GM10248 (cell line): ENCODE data around the gene PACSIN1.

Experiments used
- CTCF ChIA-PET: fragments of 300-600 bp; sonication (Branson Sonifier 250); formaldehyde crosslinking; extraction: SDS; loops from one replicate; lab custom pipeline; 2021; ENCODE audit warnings: antibody characterized with exemption; lab: Yijun Ruan, JAX
- POLR2A ChIA-PET: fragments of 350-650 bp; sonication (Branson Sonifier 250); formaldehyde crosslinking; extraction: SDS; loops from one replicate; lab custom pipeline; 2020; ENCODE audit warnings: antibody characterized with exemption; lab: Yijun Ruan, JAX
- DNase-seq: peaks from one replicate; pipeline ENCODE4 v3.0.0; 2012; ENCODE audit errors: extremely low spot score
- CTCF ChIP-seq: IDR thresholded peaks from 2 replicates; pipeline ENCODE4 v1.5.1; 2012; ENCODE audit warnings: mild to moderate bottlenecking, low read depth; ENCODE audit errors: extremely low read depth, missing control alignments, control extremely low read depth

The PACSIN1 gene

GRCh38 chr6:34524971-34525370 lies 59.1 kb downstream of the PACSIN1 start:
- TF ChIP-seq CTCF = no peak
- ChIA-PET POLR2A (no interaction called here), CTCF (interaction anchor here (3.5 kb wide), 1 partner anchor 84 kb away, joined by 23 read pairs; no protein-coding TSS in a partner anchor)
- DNase-seq = no peak

- TF ChIP-seq CTCF = no peak
- POLR2A ChIA-PET = no interaction called here
- no peak for DNase-seq
- CTCF ChIA-PET = interaction anchor here (1.2 to 3.5 kb wide), 6 partner anchors 15 to 614 kb away, joined by 3 to 23 read pairs (median 6); no protein-coding TSS in a partner anchor
These were observed 59.7 kb downstream of the PACSIN1 start for GRCh38 chr6:34525431-34526175.

- no peak for DNase-seq
- CTCF ChIA-PET = interaction anchor here (1.2 to 3.5 kb wide), 9 partner anchors 15 to 613 kb away, joined by 3 to 23 read pairs (median 5); partner anchors contain the start of gene BLTP3A
- no peak for TF ChIP-seq CTCF
- POLR2A ChIA-PET = no interaction called here
These were observed 60.5 kb downstream of the PACSIN1 start for GRCh38 chr6:34526241-34526972.

- peak; percentile 78 for TF ChIP-seq CTCF
- ChIA-PET CTCF (interaction anchor here (0.8 to 3.5 kb wide), 10 partner anchors 14 to 613 kb away, joined by 3 to 23 read pairs (median 4); partner anchors contain the start of gene BLTP3A), POLR2A (no interaction called here)
- peak; percentile 98 for DNase-seq
These were observed 61.3 kb downstream of the PACSIN1 start for GRCh38 chr6:34526992-34527728.

GRCh38 chr6:34527751-34528670 lies 62.1 kb downstream of the PACSIN1 start:
- no peak for DNase-seq
- ChIA-PET CTCF (interaction anchor here (0.8 to 3.5 kb wide), 8 partner anchors 13 to 264 kb away, joined by 3 to 23 read pairs (median 6); partner anchors contain the start of gene BLTP3A), POLR2A (interaction anchor here (0.6 kb wide), 1 partner anchor 113 kb away, joined by 7 read pairs; no protein-coding TSS in a partner anchor)
- TF ChIP-seq CTCF = no peak
